ENCODE results near the gene BBS9.
"Not testable (repeated sequence)": the region's sequence is repeated elsewhere in the genome, so short reads cannot be mapped to it uniquely, and the experiment has no call there.

The BBS9 gene

GRCh38 chr7:33428415-33428814 lies 299.1 kb downstream of the BBS9 start:
- no peak for DNase-seq (ENCODE audit: low spot score)

GRCh38 chr7:33431543-33431942 lies 302.2 kb downstream of the BBS9 start:
- DNase-seq (ENCODE audit: low spot score): no peak

GRCh38 chr7:33432821-33433220 lies 303.5 kb downstream of the BBS9 start:
- DNase-seq (ENCODE audit: low spot score): no peak

GRCh38 chr7:33433357-33433756 lies 304.0 kb downstream of the BBS9 start:
- DNase-seq (ENCODE audit: low spot score): no peak

- no peak for DNase-seq (ENCODE audit: low spot score)
Observed at GRCh38 chr7:33444511-33444910, 315.1 kb downstream of the BBS9 start.

GRCh38 chr7:33446551-33446950 lies 317.2 kb downstream of the BBS9 start:
- DNase-seq (ENCODE audit: low spot score): no peak

- DNase-seq (ENCODE audit: low spot score): no peak
Observed at GRCh38 chr7:33448035-33448434, 318.7 kb downstream of the BBS9 start.

GRCh38 chr7:33449847-33450246 lies 320.5 kb downstream of the BBS9 start:
- no peak for DNase-seq (ENCODE audit: low spot score)

GRCh38 chr7:33452805-33453502 lies 323.6 kb downstream of the BBS9 start:
- no peak for DNase-seq (ENCODE audit: low spot score)

GRCh38 chr7:33457039-33457438 lies 327.7 kb downstream of the BBS9 start:
- DNase-seq (ENCODE audit: low spot score): no peak

GRCh38 chr7:33458581-33458980 lies 329.2 kb downstream of the BBS9 start:
- no peak for DNase-seq (ENCODE audit: low spot score)

GRCh38 chr7:33459340-33459751 lies 330.0 kb downstream of the BBS9 start:
- no peak for DNase-seq (ENCODE audit: low spot score)

GRCh38 chr7:33463131-33463530 lies 333.8 kb downstream of the BBS9 start:
- DNase-seq (ENCODE audit: low spot score): no peak

GRCh38 chr7:33466203-33466602 lies 336.8 kb downstream of the BBS9 start:
- no peak for DNase-seq (ENCODE audit: low spot score)

GRCh38 chr7:33471636-33472242 lies 342.4 kb downstream of the BBS9 start:
- no peak for DNase-seq (ENCODE audit: low spot score)

GRCh38 chr7:33472348-33473025 lies 343.1 kb downstream of the BBS9 start:
- DNase-seq (ENCODE audit: low spot score): no peak

- DNase-seq (ENCODE audit: low spot score): no peak
Observed at GRCh38 chr7:33477719-33478480, 348.5 kb downstream of the BBS9 start.

- DNase-seq (ENCODE audit: low spot score): not testable (repeated sequence)
Observed at GRCh38 chr7:33484476-33484875, 355.1 kb downstream of the BBS9 start.

GRCh38 chr7:33485747-33486493 lies 356.6 kb downstream of the BBS9 start:
- no peak for DNase-seq (ENCODE audit: low spot score)

- DNase-seq (ENCODE audit: low spot score): no peak
Observed at GRCh38 chr7:33486633-33487032, 357.3 kb downstream of the BBS9 start.

- no peak for DNase-seq (ENCODE audit: low spot score)
Observed at GRCh38 chr7:33487998-33488682, 358.8 kb downstream of the BBS9 start.
